Measurements from ENCODE around the gene UGT1A8.
A peak's percentile ranks its signal among the peaks of the same experiment; 100 is the strongest.
"Not testable (repeated sequence)": the region's sequence is repeated elsewhere in the genome, so short reads cannot be mapped to it uniquely, and the experiment has no call there.

The UGT1A8 gene

GRCh38 chr2:233627331-233628025 lies 10.0 kb downstream of the UGT1A8 start:
- TF ChIP-seq POLR2A (IDR thresholded peaks at IDR 0.05; ENCODE audit: extremely low read depth, insufficient read length) (no peak), CTCF (IDR thresholded peaks at IDR 0.05; ENCODE audit: low read depth, low read length) (no peak), MYC (IDR thresholded peaks at IDR 0.05; ENCODE audit: low read depth, low read length) (no peak), MAX (IDR thresholded peaks at IDR 0.05; ENCODE audit: low read depth, low read length) (no peak)
- no peak overlapping the region for H3K4me3 ChIP-seq (ENCODE audit: low read depth, low read length)
- no peak for DNase-seq (ENCODE audit: low read depth)

- H3K4me3 ChIP-seq (ENCODE audit: low read depth, low read length); DNase-seq (ENCODE audit: low read depth): not testable (repeated sequence)
These were observed 18.9 kb downstream of the UGT1A8 start, which contains the start of gene UGT1A10 for GRCh38 chr2:233636306-233636705. UGT1A10 (plus strand) TSS chr2:233636448; CDS start chr2:233636523, 75 bp downstream.

- no peak overlapping the region for H3K4me3 ChIP-seq (ENCODE audit: low read depth, low read length)
- no peak for DNase-seq (ENCODE audit: low read depth)
- TF ChIP-seq MAX (IDR thresholded peaks at IDR 0.05; ENCODE audit: low read depth, low read length) (no peak), POLR2A (IDR thresholded peaks at IDR 0.05; ENCODE audit: extremely low read depth, insufficient read length) (no peak), CTCF (IDR thresholded peaks at IDR 0.05; ENCODE audit: low read depth, low read length) (no peak), MYC (IDR thresholded peaks at IDR 0.05; ENCODE audit: low read depth, low read length) (no peak)
These were observed 21.4 kb downstream of the UGT1A8 start for GRCh38 chr2:233638836-233639235.

GRCh38 chr2:233639860-233640259 lies 22.4 kb downstream of the UGT1A8 start:
- H3K4me3 ChIP-seq (ENCODE audit: low read depth, low read length) = no peak overlapping the region
- TF ChIP-seq MYC (IDR thresholded peaks at IDR 0.05; ENCODE audit: low read depth, low read length) = no peak
- no peak for TF ChIP-seq CTCF (IDR thresholded peaks at IDR 0.05; ENCODE audit: low read depth, low read length)
- no peak for TF ChIP-seq MAX (IDR thresholded peaks at IDR 0.05; ENCODE audit: low read depth, low read length)
- no peak for TF ChIP-seq POLR2A (IDR thresholded peaks at IDR 0.05; ENCODE audit: extremely low read depth, insufficient read length)
- DNase-seq (ENCODE audit: low read depth) = no peak

- TF ChIP-seq CTCF (IDR thresholded peaks at IDR 0.05; ENCODE audit: low read depth, low read length) (peak; percentile 34), MAX (IDR thresholded peaks at IDR 0.05; ENCODE audit: low read depth, low read length) (no peak), MYC (IDR thresholded peaks at IDR 0.05; ENCODE audit: low read depth, low read length) (no peak), POLR2A (IDR thresholded peaks at IDR 0.05; ENCODE audit: extremely low read depth, insufficient read length) (no peak)
- peak; percentile 35 for DNase-seq (ENCODE audit: low read depth)
- no peak overlapping the region for H3K4me3 ChIP-seq (ENCODE audit: low read depth, low read length)
These were observed 25.7 kb downstream of the UGT1A8 start for GRCh38 chr2:233643128-233643527.

GRCh38 chr2:233646033-233646432 lies 28.6 kb downstream of the UGT1A8 start:
- not testable (repeated sequence) for H3K4me3 ChIP-seq (ENCODE audit: low read depth, low read length); DNase-seq (ENCODE audit: low read depth)

- H3K4me3 ChIP-seq (ENCODE audit: low read depth, low read length) = no peak overlapping the region
- no peak for TF ChIP-seq MYC (IDR thresholded peaks at IDR 0.05; ENCODE audit: low read depth, low read length)
- TF ChIP-seq CTCF (IDR thresholded peaks at IDR 0.05; ENCODE audit: low read depth, low read length) = no peak
- TF ChIP-seq POLR2A (IDR thresholded peaks at IDR 0.05; ENCODE audit: extremely low read depth, insufficient read length) = no peak
- no peak for TF ChIP-seq MAX (IDR thresholded peaks at IDR 0.05; ENCODE audit: low read depth, low read length)
- no peak for DNase-seq (ENCODE audit: low read depth)
These were observed 33.5 kb downstream of the UGT1A8 start for GRCh38 chr2:233650981-233651380.
